Naive B cell (primary cell): ENCODE results near the gene NAT8. TPM values are rescaled to one million over a fixed set of nuclear protein-coding genes. Genes with fewer than 3 reads are reported as not detected.
"Not testable (repeated sequence)": the region's sequence is repeated elsewhere in the genome, so short reads cannot be mapped to it uniquely, and the experiment has no call there.

ENCODE experiments used
- ATAC-seq, 2 donors: fragments of 150-1000 bp; cut with Tn5 transposase; 2 replicates each; pipeline ENCODE4 v1.10.0; 2021; ENCODE audit warnings: low read depth in 2 of 2, mild to moderate bottlenecking in 2 of 2, moderate library complexity in 2 of 2
- DNase-seq: peaks from one replicate; pipeline ENCODE4 v3.0.0; 2022
- H3K27ac Mint-ChIP-seq, 6 donors: one replicate each; pipeline ENCODE4 v1.8.0; 2020 to 2022; ENCODE audit warnings: mild to moderate bottlenecking in 6 of 6, mixed read lengths in 6 of 6, moderate library complexity in 5 of 6, inconsistent platforms in 2 of 6
- H3K27me3 Mint-ChIP-seq, 3 donors: one replicate each; pipeline ENCODE4 v1.8.0; 2021 to 2022; ENCODE audit warnings: mixed read lengths in 3 of 3, mild to moderate bottlenecking in 1 of 3
- H3K36me3 Mint-ChIP-seq, 2 donors: one replicate each; pipeline ENCODE4 v1.8.0; 2020 to 2022; ENCODE audit warnings: mixed read lengths in 2 of 2, inconsistent platforms in 1 of 2, mild to moderate bottlenecking in 1 of 2
- H3K4me1 Mint-ChIP-seq, 3 donors: one replicate each; pipeline ENCODE4 v1.8.0; 2020 to 2022; ENCODE audit warnings: mixed read lengths in 3 of 3, inconsistent platforms in 1 of 3, mild to moderate bottlenecking in 1 of 3, moderate library complexity in 1 of 3
- H3K4me3 Mint-ChIP-seq, 8 donors: one replicate each; pipeline ENCODE4 v1.8.0; 2020 to 2022; ENCODE audit warnings: mild to moderate bottlenecking in 8 of 8, mixed read lengths in 8 of 8, moderate library complexity in 8 of 8, inconsistent platforms in 2 of 8
- H3K9me3 Mint-ChIP-seq, 7 donors: one replicate each; pipeline ENCODE4 v1.8.0; 2020 to 2022; ENCODE audit warnings: mixed read lengths in 7 of 7, mild to moderate bottlenecking in 5 of 7, inconsistent platforms in 2 of 7, moderate library complexity in 1 of 7
- polyA plus RNA-seq, 6 donors: library from polyadenylated mRNA; unstranded; fragments of 300-500 nt; fragmentation: Illumina TruSeq; gene quantifications; one replicate each; pipeline ENCODE4 v1.2.3, GENCODE V29; 2021; ENCODE audit warnings: low read depth in 6 of 6

NAT8 gene
- polyA plus RNA-seq = not detected

GRCh38 chr2:73642338-73643018 is at the start of gene NAT8:
Gene NAT8 (minus strand): TSS chr2:73642422. CDS start chr2:73641628, 794 bp downstream.
- H3K27ac Mint-ChIP-seq = no peak within 1 kb of the TSS
- DNase-seq = no peak

GRCh38 chr2:73690372-73691088 is 48.3 kb upstream of the NAT8 start:
- H3K27me3 Mint-ChIP-seq = peaks cover 0 to 15% (median 7%) of the 10 kb centered on the region in 3 donors
- H3K36me3 Mint-ChIP-seq, DNase-seq, H3K4me3 Mint-ChIP-seq, H3K4me1 Mint-ChIP-seq, H3K27ac Mint-ChIP-seq: not testable (repeated sequence)
- peak; percentile 69 to 78 for ATAC-seq
- peaks cover 0 to 15% (median 9%) of the 10 kb centered on the region in 7 donors for H3K9me3 Mint-ChIP-seq

More at GRCh38 chr2:73642338-73643018, at the start of gene NAT8:
- H3K27me3 Mint-ChIP-seq = peaks cover 11 to 39% (median 32%) of the 10 kb centered on the region in 3 donors
- no peak for ATAC-seq
- no peak within 1 kb of the TSS for H3K4me3 Mint-ChIP-seq
- no peaks in the 10 kb centered on the region for H3K4me1 Mint-ChIP-seq
- peaks cover 3 to 22% (median 7%) of the 10 kb centered on the region in 7 donors for H3K9me3 Mint-ChIP-seq
- H3K36me3 Mint-ChIP-seq = peaks cover 7 to 8% of the 10 kb centered on the region in 2 donors

- not testable (repeated sequence) for DNase-seq, ATAC-seq, H3K36me3 Mint-ChIP-seq, H3K4me1 Mint-ChIP-seq, H3K4me3 Mint-ChIP-seq
- Mint-ChIP-seq H3K9me3 (peaks cover 0 to 15% (median 9%) of the 10 kb centered on the region in 7 donors), H3K27me3 (peaks cover 5 to 16% (median 13%) of the 10 kb centered on the region in 3 donors), H3K27ac (peak overlapping the region in 1 of 6 donors; percentile 61)
These were observed 46.3 kb upstream of the NAT8 start for GRCh38 chr2:73688494-73688893.

GRCh38 chr2:73685764-73686438 is 43.7 kb upstream of the NAT8 start:
- H3K4me1 Mint-ChIP-seq = no peaks in the 10 kb centered on the region
- H3K9me3 Mint-ChIP-seq = peaks cover 0 to 15% (median 9%) of the 10 kb centered on the region in 7 donors
- no peaks in the 10 kb centered on the region for H3K36me3 Mint-ChIP-seq
- peaks cover 14 to 18% (median 16%) of the 10 kb centered on the region in 3 donors for H3K27me3 Mint-ChIP-seq
- H3K4me3 Mint-ChIP-seq = no peak overlapping the region
- no peak for DNase-seq
- ATAC-seq = no peak
- no peak overlapping the region for H3K27ac Mint-ChIP-seq

- not testable (repeated sequence) for H3K4me1 Mint-ChIP-seq, H3K36me3 Mint-ChIP-seq, H3K27ac Mint-ChIP-seq, H3K4me3 Mint-ChIP-seq, DNase-seq, ATAC-seq
- peaks cover 0 to 15% (median 9%) of the 10 kb centered on the region in 7 donors for H3K9me3 Mint-ChIP-seq
- H3K27me3 Mint-ChIP-seq = peaks cover 14 to 18% (median 16%) of the 10 kb centered on the region in 3 donors
These were observed 42.7 kb upstream of the NAT8 start for GRCh38 chr2:73684905-73685304.

GRCh38 chr2:73684325-73684724 is 42.1 kb upstream of the NAT8 start:
- H3K4me3 Mint-ChIP-seq, DNase-seq, H3K4me1 Mint-ChIP-seq, ATAC-seq, H3K36me3 Mint-ChIP-seq, H3K27ac Mint-ChIP-seq: not testable (repeated sequence)
- Mint-ChIP-seq H3K9me3 (peaks cover 0 to 11% (median 9%) of the 10 kb centered on the region in 7 donors), H3K27me3 (peaks cover 14 to 22% (median 18%) of the 10 kb centered on the region in 3 donors)

GRCh38 chr2:73679951-73680571 is 37.8 kb upstream of the NAT8 start:
- H3K4me3 Mint-ChIP-seq, H3K36me3 Mint-ChIP-seq, DNase-seq, ATAC-seq, H3K9me3 Mint-ChIP-seq, H3K27ac Mint-ChIP-seq, H3K4me1 Mint-ChIP-seq: not testable (repeated sequence)
- peaks cover 8 to 14% (median 11%) of the 10 kb centered on the region in 3 donors for H3K27me3 Mint-ChIP-seq

- DNase-seq, H3K4me3 Mint-ChIP-seq, H3K4me1 Mint-ChIP-seq, H3K36me3 Mint-ChIP-seq, H3K9me3 Mint-ChIP-seq, ATAC-seq, H3K27ac Mint-ChIP-seq: not testable (repeated sequence)
- peaks cover 8 to 14% (median 11%) of the 10 kb centered on the region in 3 donors for H3K27me3 Mint-ChIP-seq
These were observed 37.0 kb upstream of the NAT8 start for GRCh38 chr2:73679237-73679636.

GRCh38 chr2:73678008-73678407 is 35.8 kb upstream of the NAT8 start:
- H3K36me3 Mint-ChIP-seq, H3K27ac Mint-ChIP-seq, H3K27me3 Mint-ChIP-seq, H3K4me1 Mint-ChIP-seq, H3K9me3 Mint-ChIP-seq, H3K4me3 Mint-ChIP-seq, DNase-seq, ATAC-seq: not testable (repeated sequence)

GRCh38 chr2:73676211-73676610 is 34.0 kb upstream of the NAT8 start:
- not testable (repeated sequence) for H3K4me3 Mint-ChIP-seq, H3K36me3 Mint-ChIP-seq, H3K9me3 Mint-ChIP-seq, H3K4me1 Mint-ChIP-seq, DNase-seq, ATAC-seq, H3K27me3 Mint-ChIP-seq, H3K27ac Mint-ChIP-seq

- not testable (repeated sequence) for H3K27ac Mint-ChIP-seq, H3K9me3 Mint-ChIP-seq, ATAC-seq, DNase-seq, H3K4me3 Mint-ChIP-seq, H3K36me3 Mint-ChIP-seq, H3K4me1 Mint-ChIP-seq
- H3K27me3 Mint-ChIP-seq = peaks cover 4 to 15% (median 9%) of the 10 kb centered on the region in 3 donors
These were observed 32.5 kb upstream of the NAT8 start for GRCh38 chr2:73674696-73675157.

GRCh38 chr2:73669976-73670375 is 27.8 kb upstream of the NAT8 start:
- peaks cover 0 to 12% (median 5%) of the 10 kb centered on the region in 7 donors for H3K9me3 Mint-ChIP-seq
- not testable (repeated sequence) for ATAC-seq, H3K4me3 Mint-ChIP-seq, H3K36me3 Mint-ChIP-seq, H3K4me1 Mint-ChIP-seq, DNase-seq
- peak overlapping the region in 1 of 6 donors; percentile 24 for H3K27ac Mint-ChIP-seq
- peaks cover 17 to 38% (median 34%) of the 10 kb centered on the region in 3 donors for H3K27me3 Mint-ChIP-seq

- Mint-ChIP-seq H3K27me3 (peaks cover 21 to 53% (median 34%) of the 10 kb centered on the region in 3 donors), H3K9me3 (peaks cover 0 to 12% (median 5%) of the 10 kb centered on the region in 7 donors), H3K4me3 (peak overlapping the region in 1 of 8 donors; percentile 6)
- ATAC-seq, H3K27ac Mint-ChIP-seq, H3K4me1 Mint-ChIP-seq, H3K36me3 Mint-ChIP-seq, DNase-seq: not testable (repeated sequence)
These were observed 25.0 kb upstream of the NAT8 start for GRCh38 chr2:73667239-73667638.
